Neural progenitor cell (in vitro differentiated cells): ENCODE results near the gene CTLA4.

Experiments used
- CTCF ChIP-seq: fragments of 200-600 bp; sonication (generic); IDR thresholded peaks from 2 replicates; pipeline ENCODE4 v1.5.1; 2017; ENCODE audit warnings: antibody characterized with exemption, mild to moderate bottlenecking
- EZH2phosphoT487 ChIP-seq: fragments of 200-600 bp; sonication (generic); IDR thresholded peaks from 2 replicates; pipeline ENCODE4 v1.6.1; 2017; ENCODE audit warnings: antibody characterized with exemption

GRCh38 chr2:203852760-203853159, 14.8 kb upstream of the CTLA4 start:
- TF ChIP-seq CTCF (no peak), EZH2phosphoT487 (no peak)
